Neural progenitor cell (in vitro differentiated cells): ENCODE results near the gene KCNMA1. TPM values are rescaled to one million over a fixed set of nuclear protein-coding genes. Genes with fewer than 3 reads are reported as not detected.

Experiments
- DNase-seq: peaks from one replicate; pipeline ENCODE4 v3.0.0-alpha.2; 2016; ENCODE audit warnings: low spot score
- H2AFZ ChIP-seq: fragments of 200-600 bp; sonication (generic); replicated peaks from 2 replicates; pipeline ENCODE4 v1.6.1; 2016; ENCODE audit warnings: antibody characterized with exemption
- H3F3A ChIP-seq: fragments of 200-600 bp; sonication (generic); 2 replicates; pipeline ENCODE4 v1.6.1; 2016; ENCODE audit warnings: antibody characterized with exemption, low read depth
- H3K27ac ChIP-seq: fragments of 200-600 bp; sonication (generic); 2 replicates; pipeline ENCODE4 v1.5.1; 2016; ENCODE audit warnings: mild to moderate bottlenecking
- H3K27me3 ChIP-seq: fragments of 200-600 bp; sonication (generic); 2 replicates; pipeline ENCODE4 v1.6.1; 2016; ENCODE audit warnings: mild to moderate bottlenecking, moderate library complexity
- H3K36me3 ChIP-seq: fragments of 200-600 bp; sonication (generic); 2 replicates; pipeline ENCODE4 v1.5.1; 2016
- H3K4me1 ChIP-seq: fragments of 200-600 bp; sonication (generic); 2 replicates; pipeline ENCODE4 v1.6.1; 2016; ENCODE audit warnings: mixed run types
- H3K4me2 ChIP-seq: fragments of 200-600 bp; sonication (generic); 2 replicates; pipeline ENCODE4 v1.6.1; 2016
- H3K4me3 ChIP-seq: fragments of 200-600 bp; sonication (generic); 2 replicates; pipeline ENCODE4 v1.5.1; 2016
- H3K79me2 ChIP-seq: fragments of 200-600 bp; sonication (generic); 2 replicates; pipeline ENCODE4 v1.6.1; 2016; ENCODE audit warnings: low read depth
- H3K9ac ChIP-seq: fragments of 200-600 bp; sonication (generic); 2 replicates; pipeline ENCODE4 v1.6.1; 2016
- H3K9me3 ChIP-seq: fragments of 200-600 bp; sonication (generic); 2 replicates; pipeline ENCODE4 v1.5.1; 2016; ENCODE audit warnings: low read depth
- H4K20me1 ChIP-seq: fragments of 200-600 bp; sonication (generic); 2 replicates; pipeline ENCODE4 v1.6.1; 2016; ENCODE audit warnings: low read depth
- H3K27ac Mint-ChIP-seq: 3 replicates; pipeline ENCODE4 v1.8.0; 2021; ENCODE audit warnings: mixed read lengths
- H3K27me3 Mint-ChIP-seq: 2 replicates; pipeline ENCODE4 v1.8.0; 2022; ENCODE audit warnings: low read depth, mild to moderate bottlenecking, inconsistent platforms, moderate library complexity, mixed read lengths; ENCODE audit not compliant: insufficient read depth
- H3K36me3 Mint-ChIP-seq: 3 replicates; pipeline ENCODE4 v1.8.0; 2021; ENCODE audit warnings: mixed read lengths
- H3K4me1 Mint-ChIP-seq: 3 replicates; pipeline ENCODE4 v1.8.0; 2021; ENCODE audit warnings: mixed read lengths
- H3K4me3 Mint-ChIP-seq: 3 replicates; pipeline ENCODE4 v1.8.0; 2021; ENCODE audit warnings: mild to moderate bottlenecking, moderate library complexity, mixed read lengths
- H3K9me3 Mint-ChIP-seq: 3 replicates; pipeline ENCODE4 v1.8.0; 2020; ENCODE audit warnings: mixed read lengths
- CTCF ChIP-seq: fragments of 200-600 bp; sonication (generic); IDR thresholded peaks from 2 replicates; pipeline ENCODE4 v1.5.1; 2017; ENCODE audit warnings: antibody characterized with exemption, mild to moderate bottlenecking
- EZH2 ChIP-seq: fragments of 200-600 bp; sonication (generic); IDR thresholded peaks from 2 replicates; pipeline ENCODE4 v1.6.1; 2017; ENCODE audit warnings: antibody characterized with exemption, mild to moderate bottlenecking, moderate library complexity
- EZH2phosphoT487 ChIP-seq: fragments of 200-600 bp; sonication (generic); IDR thresholded peaks from 2 replicates; pipeline ENCODE4 v1.6.1; 2017; ENCODE audit warnings: antibody characterized with exemption
- total RNA-seq: library from RNA; depleted of rRNA; stranded (reverse); fragments of >200 nt; gene quantifications from 2 replicates; pipeline ENCODE4 v1.2.3, GENCODE V29; 2015; ENCODE audit warnings: low replicate concordance

KCNMA1 gene
- total RNA-seq, 1 donor from 2014 or later: 2.4 TPM

- H2AFZ ChIP-seq: no peak overlapping the region
- no peaks in the 10 kb centered on the region for H4K20me1 ChIP-seq
- no peak for DNase-seq
- no peaks in the 10 kb centered on the region for H3K9me3 ChIP-seq
- Mint-ChIP-seq H3K27me3 (peaks cover 2% of the 10 kb centered on the region), H3K27ac (no peak overlapping the region), H3K4me3 (no peak overlapping the region), H3K36me3 (no peaks in the 10 kb centered on the region), H3K9me3 (no peaks in the 10 kb centered on the region), H3K4me1 (peaks cover 40% of the 10 kb centered on the region)
- H3K4me1 ChIP-seq: peaks cover 7% of the 10 kb centered on the region
- no peaks in the 10 kb centered on the region for H3F3A ChIP-seq
- no peaks in the 10 kb centered on the region for H3K27me3 ChIP-seq
- H3K27ac ChIP-seq: no peak overlapping the region
- TF ChIP-seq EZH2phosphoT487: no peak
- no peak for TF ChIP-seq EZH2
- TF ChIP-seq CTCF: no peak
- H3K36me3 ChIP-seq: no peaks in the 10 kb centered on the region
- H3K4me2 ChIP-seq: no peak overlapping the region
- H3K79me2 ChIP-seq: no peaks in the 10 kb centered on the region
- no peak overlapping the region for H3K9ac ChIP-seq
- H3K4me3 ChIP-seq: no peak overlapping the region
Measured at GRCh38 chr10:77532068-77532467, 105.5 kb downstream of the KCNMA1 start.

DNA sequence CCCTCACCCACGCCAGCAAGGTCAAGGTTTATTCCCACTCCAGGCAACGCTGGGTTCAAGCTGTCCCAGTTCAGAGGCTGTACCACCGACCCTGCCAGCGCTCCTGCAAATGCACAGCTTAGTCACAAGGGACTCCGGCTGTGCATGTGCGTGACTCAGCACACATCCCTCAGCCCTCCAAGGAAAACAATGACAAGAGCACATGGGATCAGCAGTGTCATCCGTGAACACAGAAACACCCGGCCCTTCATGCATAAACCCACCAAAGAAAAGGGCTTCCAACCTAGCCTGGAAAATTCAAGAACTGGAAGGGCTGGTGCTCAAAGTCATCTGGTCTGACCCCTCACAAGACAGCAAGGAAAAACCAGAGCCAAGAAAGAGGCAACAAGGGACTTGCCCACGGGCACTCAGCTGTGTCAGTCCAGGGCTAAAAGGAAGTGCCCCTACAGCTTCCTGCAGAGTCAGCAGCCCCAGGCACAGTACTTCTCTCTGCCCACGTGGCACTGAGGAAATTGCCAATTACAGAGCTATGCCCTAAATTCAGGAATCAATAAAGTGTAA is 106.1 kb downstream of the KCNMA1 start:
- no peaks in the 10 kb centered on the region for H3K9me3 Mint-ChIP-seq
- DNase-seq: no peak
- Histone ChIP-seq H3K4me2 (no peak overlapping the region), H2AFZ (no peak overlapping the region), H3K4me3 (no peak overlapping the region), H3K4me1 (peaks cover 7% of the 10 kb centered on the region), H3K36me3 (no peaks in the 10 kb centered on the region), H4K20me1 (no peaks in the 10 kb centered on the region), H3K27me3 (no peaks in the 10 kb centered on the region), H3F3A (no peaks in the 10 kb centered on the region), H3K9me3 (no peaks in the 10 kb centered on the region), H3K27ac (no peak overlapping the region), H3K79me2 (no peaks in the 10 kb centered on the region), H3K9ac (no peak overlapping the region)
- no peak overlapping the region for H3K4me3 Mint-ChIP-seq
- H3K4me1 Mint-ChIP-seq: peaks cover 45% of the 10 kb centered on the region
- H3K36me3 Mint-ChIP-seq: no peaks in the 10 kb centered on the region
- H3K27ac Mint-ChIP-seq: no peak overlapping the region
- H3K27me3 Mint-ChIP-seq: peaks cover 2% of the 10 kb centered on the region
- no peak for TF ChIP-seq EZH2
- no peak for TF ChIP-seq EZH2phosphoT487
- no peak for TF ChIP-seq CTCF

GRCh38 chr10:77530011-77530410 is 107.6 kb downstream of the KCNMA1 start:
- Mint-ChIP-seq H3K4me3 (no peak overlapping the region), H3K27ac (no peak overlapping the region), H3K36me3 (no peaks in the 10 kb centered on the region), H3K9me3 (no peaks in the 10 kb centered on the region), H3K27me3 (peaks cover 2% of the 10 kb centered on the region), H3K4me1 (peaks cover 51% of the 10 kb centered on the region)
- Histone ChIP-seq H3K9ac (no peak overlapping the region), H3F3A (no peaks in the 10 kb centered on the region), H3K27me3 (no peaks in the 10 kb centered on the region), H3K36me3 (no peaks in the 10 kb centered on the region), H3K9me3 (no peaks in the 10 kb centered on the region), H3K4me3 (no peak overlapping the region), H3K4me2 (no peak overlapping the region), H3K27ac (no peak overlapping the region), H4K20me1 (no peaks in the 10 kb centered on the region), H3K4me1 (peaks cover 7% of the 10 kb centered on the region), H2AFZ (no peak overlapping the region), H3K79me2 (no peaks in the 10 kb centered on the region)
- no peak for DNase-seq
- TF ChIP-seq EZH2 (no peak), CTCF (no peak), EZH2phosphoT487 (no peak)
